Measurements from ENCODE around the gene ABCC1.

- TF ChIP-seq CTCF (IDR thresholded peaks at IDR 0.05) (no peak), POLR2A (IDR thresholded peaks at IDR 0.05) (no peak)
Measured at GRCh38 chr16:16093628-16094332, 144.4 kb downstream of the ABCC1 start.
